Smooth muscle cell of the brain vasculature (primary cell): ENCODE results near the gene HDAC8.
"Not testable (repeated sequence)": the region's sequence is repeated elsewhere in the genome, so short reads cannot be mapped to it uniquely, and the experiment has no call there.

Experiments
- DNase-seq: peaks from one replicate; pipeline ENCODE4 v3.0.0-alpha.2; 2012; ENCODE audit warnings: low read depth, low spot score

HDAC8 gene

DNA sequence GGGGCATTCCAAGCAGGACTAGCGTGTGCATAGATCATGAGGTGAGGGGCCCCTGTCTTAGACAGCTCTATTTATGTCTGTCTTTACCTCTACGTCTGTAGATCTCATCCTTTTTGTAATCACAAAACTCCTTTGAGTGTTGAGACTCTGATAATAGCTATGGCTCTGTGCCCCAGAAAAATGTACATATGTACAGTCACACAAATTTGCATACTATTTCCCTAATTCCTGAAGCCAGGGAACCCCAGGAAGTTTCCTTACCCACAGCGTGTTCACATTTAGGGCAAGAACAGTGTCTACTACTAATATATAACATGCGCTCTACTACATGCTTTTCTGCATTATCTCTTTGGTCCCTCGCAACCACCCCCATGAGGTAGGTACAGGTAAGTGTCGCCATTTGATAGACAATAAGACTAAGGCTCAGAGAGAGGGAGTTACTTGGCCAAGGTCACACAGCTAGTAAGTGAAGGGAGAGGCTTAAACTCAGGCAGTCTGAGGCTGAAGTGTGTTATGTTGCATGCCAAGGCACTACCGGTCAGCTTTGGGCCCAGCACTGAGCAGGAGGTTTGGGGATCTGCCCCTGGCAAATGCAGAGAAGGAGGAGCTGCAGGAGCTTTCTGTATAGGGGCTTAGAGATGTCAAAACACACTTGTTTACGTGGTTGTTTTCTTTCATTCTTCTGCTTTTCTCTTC lies 245.9 kb downstream of the HDAC8 start:
- no peak for DNase-seq

GRCh38 chrX:72319651-72320050 lies 253.0 kb downstream of the HDAC8 start:
- DNase-seq: not testable (repeated sequence)

DNA sequence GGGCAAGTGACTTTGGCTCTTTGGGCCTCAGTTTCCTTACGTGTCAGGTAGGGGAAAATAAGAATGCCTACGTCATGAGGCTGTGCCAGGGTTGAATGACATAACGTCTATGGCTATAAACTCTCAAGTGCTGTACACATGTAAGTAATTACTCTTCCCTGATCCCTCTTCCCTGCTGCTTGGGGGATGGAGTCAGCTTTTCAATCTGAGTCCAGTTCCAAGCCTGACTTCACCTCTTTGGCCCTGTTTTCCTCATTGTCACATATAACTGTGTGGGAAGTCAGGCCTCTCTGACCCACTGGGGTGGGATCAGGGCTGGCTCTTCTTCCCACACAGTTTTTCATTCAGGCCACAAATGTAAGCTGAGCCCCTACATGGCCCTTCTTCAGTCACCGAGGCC lies 255.5 kb downstream of the HDAC8 start:
- DNase-seq: no peak

- no peak for DNase-seq
These were observed 256.1 kb downstream of the HDAC8 start for GRCh38 chrX:72316408-72317110.

DNA sequence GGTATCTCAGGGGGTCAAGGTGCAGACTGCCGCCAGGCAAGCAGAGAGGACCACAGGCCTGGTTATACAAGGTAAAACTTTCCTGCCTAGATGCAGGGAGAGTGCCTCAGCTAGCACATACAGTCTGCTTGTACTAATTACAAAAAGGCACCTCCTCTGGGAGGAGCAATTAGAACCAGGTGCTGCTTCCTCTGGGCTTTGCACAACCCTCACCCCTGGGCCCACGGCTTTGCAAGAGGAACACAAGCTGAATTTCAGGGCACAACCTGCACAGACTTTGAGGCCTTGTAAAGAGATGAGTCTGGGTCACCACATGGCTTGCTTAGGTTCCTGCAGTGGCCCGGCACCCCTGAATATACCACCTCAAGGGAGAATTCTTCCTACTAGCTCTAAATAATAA lies 257.8 kb downstream of the HDAC8 start:
- DNase-seq: no peak

- no peak for DNase-seq
These were observed 258.7 kb downstream of the HDAC8 start for GRCh38 chrX:72313707-72314641.

DNA sequence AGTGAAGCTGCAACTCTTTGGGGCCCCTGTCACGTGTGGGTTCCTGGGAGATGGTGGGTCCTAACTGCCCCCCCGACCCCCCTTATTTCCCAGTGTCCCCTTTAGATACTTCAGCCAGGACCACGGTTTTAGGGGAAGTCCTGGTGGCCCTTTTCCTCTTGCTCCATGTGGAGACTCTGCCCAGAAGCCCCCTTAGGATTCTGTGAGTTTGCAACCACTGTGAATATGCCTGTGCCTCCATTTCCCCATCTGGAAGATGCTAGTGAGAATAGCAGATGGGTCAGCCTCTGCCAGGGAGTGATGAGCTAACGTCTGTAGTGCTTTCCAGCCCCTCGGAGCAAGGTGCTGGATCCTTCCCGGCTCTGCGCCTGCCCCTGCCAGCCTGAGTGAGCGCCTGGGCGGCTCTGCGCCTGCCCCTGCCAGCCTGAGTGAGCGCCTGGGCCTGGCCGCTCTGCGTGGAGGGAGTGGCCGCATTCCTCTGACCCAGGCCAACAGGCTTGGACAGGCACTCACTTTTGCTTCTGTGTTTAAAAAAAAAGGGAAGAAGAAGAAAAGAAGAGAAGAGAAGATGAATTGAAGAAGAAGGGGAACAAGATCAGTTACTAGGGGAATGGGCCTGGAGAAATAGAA lies 260.2 kb downstream of the HDAC8 start:
- DNase-seq: no peak

GRCh38 chrX:72309297-72310071 lies 263.2 kb downstream of the HDAC8 start:
- no peak for DNase-seq

GRCh38 chrX:72308566-72309296 lies 263.9 kb downstream of the HDAC8 start:
- DNase-seq: peak; percentile 29

DNA sequence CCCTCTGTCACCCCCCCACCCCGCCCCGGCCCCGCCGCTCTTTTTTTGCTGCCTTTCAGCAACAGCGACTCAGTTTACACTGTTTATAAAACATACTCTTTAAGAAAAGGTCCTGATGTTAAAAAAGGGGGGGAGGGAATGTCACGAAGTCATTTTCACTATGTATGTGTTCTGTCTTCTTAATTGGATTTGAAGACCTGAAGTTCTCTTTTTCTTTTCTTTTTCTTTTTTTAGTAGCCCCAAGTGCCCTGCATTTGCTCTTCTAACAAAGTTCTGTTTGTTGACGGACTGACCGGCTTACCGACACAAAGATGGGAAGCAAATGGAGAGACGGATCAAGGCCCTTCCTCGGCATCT lies 264.5 kb downstream of the HDAC8 start:
- no peak for DNase-seq

DNA sequence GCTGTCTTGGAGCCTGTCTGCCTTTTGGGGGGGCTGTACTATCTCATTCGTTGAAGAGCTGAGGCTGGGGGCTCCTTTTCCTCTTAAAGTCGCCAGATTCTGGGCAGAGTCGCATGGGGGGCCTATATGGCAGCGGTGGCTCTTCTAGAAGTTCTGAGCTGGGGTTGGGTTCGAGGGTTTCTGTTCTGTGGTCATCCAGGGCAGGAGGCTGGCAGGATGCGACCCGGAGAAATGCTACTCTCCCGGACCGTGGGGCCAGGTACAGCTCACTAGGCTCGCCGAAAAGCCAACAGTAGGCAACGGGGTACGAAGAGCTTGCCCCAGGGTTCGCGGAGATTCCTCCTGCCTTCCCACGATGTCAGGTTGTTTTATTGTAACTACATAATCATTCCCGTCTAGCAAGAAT lies 265.0 kb downstream of the HDAC8 start:
- no peak for DNase-seq

GRCh38 chrX:72306851-72307645 lies 265.6 kb downstream of the HDAC8 start:
- DNase-seq: peak; percentile 6

- DNase-seq: no peak
These were observed 266.4 kb downstream of the HDAC8 start for GRCh38 chrX:72306085-72306801.

GRCh38 chrX:72305286-72306084 lies 267.2 kb downstream of the HDAC8 start, which contains the start of gene CITED1:
Gene CITED1 (minus strand): TSS chrX:72305914. CDS start chrX:72302869, 3,045 bp downstream.
- DNase-seq: no peak

DNA sequence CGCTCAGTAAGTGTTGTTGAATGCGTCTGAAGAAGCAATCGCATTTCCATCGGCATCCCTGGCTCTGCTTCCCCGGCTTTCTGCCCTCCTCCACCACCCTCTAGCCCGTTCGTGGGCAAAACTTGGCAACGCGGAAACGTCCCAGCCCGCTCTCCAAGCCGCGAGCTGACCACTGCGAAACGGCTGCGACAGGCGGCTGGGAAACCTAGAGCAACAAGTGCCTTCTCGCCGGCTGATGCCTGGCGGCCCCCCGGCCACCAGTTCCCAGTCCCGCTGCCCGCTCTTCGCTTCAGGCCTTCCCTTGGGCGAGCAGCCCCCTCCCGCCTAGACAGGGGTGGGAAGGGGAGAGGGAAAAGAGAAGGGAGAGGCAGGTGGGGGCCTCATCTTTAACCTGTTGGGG lies 267.8 kb downstream of the HDAC8 start:
- no peak for DNase-seq

DNA sequence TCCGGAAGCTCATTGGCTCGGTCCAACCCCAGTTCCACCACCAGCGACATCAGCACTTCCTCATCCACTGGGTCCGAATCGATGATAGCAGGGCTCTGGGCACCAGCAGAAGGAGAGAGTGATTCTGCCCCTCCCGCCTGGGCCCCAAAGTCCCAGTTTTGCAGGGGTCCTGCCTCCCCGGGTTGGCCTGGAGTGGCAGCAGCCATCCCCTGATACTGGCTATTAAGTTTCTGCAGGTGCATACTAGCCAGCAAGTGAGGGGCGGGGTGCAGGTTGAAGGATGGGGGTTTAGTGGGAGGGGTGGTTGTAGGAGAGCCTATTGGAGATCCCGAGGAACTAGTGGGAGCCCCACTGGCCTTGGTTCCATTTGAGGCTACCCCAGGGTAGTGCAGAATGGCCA lies 270.9 kb downstream of the HDAC8 start:
- no peak for DNase-seq

DNA sequence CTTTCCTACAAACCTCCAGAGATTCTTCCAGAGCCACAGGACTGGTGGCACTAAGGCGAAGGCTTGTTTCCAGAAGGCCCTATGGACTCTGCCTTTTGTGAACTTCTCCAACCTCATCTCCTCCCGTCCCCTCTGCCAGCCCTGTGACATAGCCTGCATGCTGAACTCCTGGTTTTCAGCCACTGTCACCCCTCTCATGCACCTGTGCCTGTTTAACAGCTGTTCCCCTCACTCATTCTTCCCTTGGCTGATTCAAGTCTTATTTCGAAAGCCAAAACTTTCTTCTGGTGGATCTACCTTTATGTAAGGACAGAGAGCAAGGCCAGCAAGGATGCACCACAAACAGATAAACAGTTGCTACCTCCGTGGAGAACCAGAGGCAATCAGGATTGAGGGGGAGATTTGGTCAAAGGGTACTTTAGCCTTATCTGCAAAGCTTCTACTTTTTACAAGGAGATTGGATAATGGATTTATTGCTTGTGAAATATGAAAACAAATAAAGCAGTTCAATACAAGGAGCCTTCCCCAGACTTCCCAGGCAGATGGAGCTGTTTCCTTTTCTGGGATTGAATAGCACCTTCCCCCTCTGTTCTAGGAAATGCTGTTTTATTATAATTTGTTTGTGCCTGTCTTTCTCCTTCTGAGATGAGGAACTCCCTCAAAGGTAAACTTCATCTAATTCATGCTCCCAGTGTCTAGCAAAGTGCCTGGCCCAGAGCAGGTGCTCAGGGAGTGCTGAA lies 272.6 kb downstream of the HDAC8 start:
- no peak for DNase-seq
